BLaER1 treated with 17β-estradiol and CSF1 and Interleukin-3, amounts not matched to agents 10 nM and 100 nM (cell line): ENCODE data around the gene MEF2C.

Experiments
- H3K27ac ChIP-seq, 11 experiments: shearing (Covaris generic); formaldehyde crosslinking; 2 replicates each; pipeline ENCODE4 v1.8.1; 2022
- H3K27me3 ChIP-seq, 11 experiments: shearing (Covaris generic); formaldehyde crosslinking; 2 replicates each; pipeline ENCODE4 v1.8.1; 2022
- H3K36me3 ChIP-seq, 11 experiments: shearing (Covaris generic); formaldehyde crosslinking; 2 replicates each; pipeline ENCODE4 v1.8.1; 2022
- H3K4me1 ChIP-seq, 10 experiments: shearing (Covaris generic); formaldehyde crosslinking; 2 replicates each; pipeline ENCODE4 v1.8.1; 2022
- H3K4me2 ChIP-seq, 11 experiments: shearing (Covaris generic); formaldehyde crosslinking; 2 replicates each; pipeline ENCODE4 v1.8.1; 2022
- H3K4me3 ChIP-seq, 10 experiments: shearing (Covaris generic); formaldehyde crosslinking; 2 replicates each; pipeline ENCODE4 v1.8.1; 2022
- H3K9ac ChIP-seq, 11 experiments: shearing (Covaris generic); formaldehyde crosslinking; 2 replicates each; pipeline ENCODE4 v1.8.1; 2022
- H3K9me3 ChIP-seq, 11 experiments: shearing (Covaris generic); formaldehyde crosslinking; replicated peaks in 1 of 11; 2 replicates each; pipeline ENCODE4 v1.8.1; 2022
- H4K20me1 ChIP-seq, 11 experiments: shearing (Covaris generic); formaldehyde crosslinking; 2 replicates each; pipeline ENCODE4 v1.8.1; 2022
- Cebpa-rat ChIP-seq, 11 experiments: shearing (Covaris generic); IDR thresholded peaks; 2 replicates each; pipeline ENCODE4 v1.8.1; 2022

MEF2C gene

DNA sequence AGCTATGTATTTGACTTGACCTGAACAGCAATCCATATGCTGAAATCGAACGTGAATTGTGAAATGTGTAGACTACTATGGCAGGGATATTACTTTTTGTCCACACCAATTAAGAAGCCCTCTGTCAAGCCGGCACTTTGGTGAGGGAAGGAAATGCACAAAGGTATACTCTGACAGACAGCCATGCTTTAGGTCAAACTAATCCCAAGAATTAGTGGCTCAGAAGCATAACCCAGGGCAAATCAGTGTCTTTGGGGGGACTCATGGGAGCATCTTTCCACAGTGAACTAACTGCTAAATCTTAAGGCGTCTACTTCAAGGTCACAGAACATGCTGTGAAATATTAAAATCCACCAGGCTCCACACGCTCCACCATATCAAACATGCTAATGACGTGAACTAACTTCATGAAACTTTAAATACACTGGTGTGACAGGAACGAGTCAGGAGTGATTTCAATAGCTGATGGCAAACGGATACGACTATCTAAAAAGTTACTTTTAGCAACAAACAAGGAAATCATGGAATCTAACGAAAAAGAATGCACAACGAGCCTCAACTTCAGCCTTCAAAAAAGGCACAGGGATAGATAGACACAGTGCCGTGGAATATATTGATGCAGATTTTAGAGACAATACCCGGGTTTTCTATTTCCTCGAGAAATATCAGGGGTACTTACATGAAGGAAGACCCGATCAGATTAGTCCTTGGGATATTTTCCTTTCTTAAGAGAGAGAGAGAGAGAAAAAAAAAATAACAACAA, 527 bp downstream of the MEF2C start:
- peak overlapping the region; percentile 77 to 96 (median 86) for H3K4me3 ChIP-seq
- H3K27me3 ChIP-seq, result no peaks in the 10 kb centered on the region
- H3K4me1 ChIP-seq, result peaks cover 24 to 46% (median 38%) of the 10 kb centered on the region in 10 experiments
- peak overlapping the region; percentile 84 to 96 (median 92) for H3K27ac ChIP-seq
- no peaks in the 10 kb centered on the region for H3K9me3 ChIP-seq
- peak overlapping the region; percentile 88 to 98 (median 95) for H3K9ac ChIP-seq
- H3K36me3 ChIP-seq, result peaks cover 0 to 33% (median 13%) of the 10 kb centered on the region in 11 experiments; a peak in 12 of 22 replicates
- H4K20me1 ChIP-seq, result peaks cover 13 to 43% (median 25%) of the 10 kb centered on the region in 11 experiments; a peak in 20 of 22 replicates
- no peak for TF ChIP-seq Cebpa-rat (IDR thresholded peaks at IDR 0.05)
- H3K4me2 ChIP-seq, result peak overlapping the region; percentile 40 to 99 (median 82); a peak in 21 of 22 replicates

DNA sequence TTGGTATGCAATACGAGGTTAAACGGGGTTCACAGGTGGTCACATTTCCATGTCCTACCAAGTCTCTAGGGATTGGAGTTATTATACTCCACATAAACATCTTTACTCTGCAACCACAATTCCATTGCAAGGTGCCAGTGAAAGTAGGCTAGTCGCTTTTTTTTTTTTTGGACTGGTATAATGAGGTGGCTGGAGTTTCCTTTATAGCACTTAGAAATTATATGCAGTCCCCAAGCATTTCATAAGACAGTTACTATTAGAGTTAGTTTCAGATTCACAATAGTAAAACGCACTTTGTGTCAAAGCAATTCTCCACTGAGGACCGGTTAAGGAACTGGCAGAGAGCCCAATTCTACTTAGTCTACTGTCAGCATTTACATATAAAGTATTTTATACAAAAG, 1.4 kb downstream of the MEF2C start:
- peaks cover 0 to 41% (median 17%) of the 10 kb centered on the region in 11 experiments; a peak in 13 of 22 replicates for H3K36me3 ChIP-seq
- peak overlapping the region; percentile 77 to 96 (median 86) for H3K4me3 ChIP-seq
- no peaks in the 10 kb centered on the region for H3K9me3 ChIP-seq
- H3K27ac ChIP-seq, result peak overlapping the region; percentile 84 to 96 (median 92)
- H3K9ac ChIP-seq, result peak overlapping the region; percentile 88 to 98 (median 95)
- TF ChIP-seq Cebpa-rat (IDR thresholded peaks at IDR 0.05), result no peak
- peak overlapping the region; percentile 51 to 99 (median 82) for H3K4me2 ChIP-seq
- H3K27me3 ChIP-seq, result no peaks in the 10 kb centered on the region
- peaks cover 21 to 46% (median 36%) of the 10 kb centered on the region in 10 experiments for H3K4me1 ChIP-seq
- peaks cover 19 to 52% (median 34%) of the 10 kb centered on the region in 11 experiments; a peak in 21 of 22 replicates for H4K20me1 ChIP-seq

DNA sequence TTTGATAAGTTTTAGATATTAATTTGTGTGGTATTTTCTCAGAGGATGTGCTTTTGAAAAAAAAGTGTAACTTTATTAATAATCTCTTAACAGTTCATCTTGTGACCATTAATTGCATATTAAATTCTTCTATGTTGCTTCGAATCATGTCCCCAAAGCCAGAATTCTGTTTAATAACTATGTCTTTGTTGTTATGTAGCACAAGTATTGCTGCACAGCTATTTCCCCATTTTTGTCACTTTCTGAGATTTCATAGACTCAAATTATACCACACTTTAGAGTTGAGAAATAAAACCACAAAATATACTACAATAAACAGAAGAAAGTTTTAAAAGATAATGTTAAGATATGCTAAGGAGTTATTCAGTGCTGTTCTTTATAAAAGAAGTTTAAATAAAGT, 2.8 kb downstream of the MEF2C start:
- H4K20me1 ChIP-seq, result peaks cover 32 to 66% (median 47%) of the 10 kb centered on the region in 11 experiments; a peak in 21 of 22 replicates
- no peaks in the 10 kb centered on the region for H3K27me3 ChIP-seq
- TF ChIP-seq Cebpa-rat (IDR thresholded peaks at IDR 0.05), result no peak
- peaks cover 0 to 54% (median 23%) of the 10 kb centered on the region in 11 experiments; a peak in 13 of 22 replicates for H3K36me3 ChIP-seq
- H3K9me3 ChIP-seq, result no peaks in the 10 kb centered on the region
- H3K27ac ChIP-seq, result peak overlapping the region; percentile 84 to 96 (median 92)
- H3K4me2 ChIP-seq, result peak overlapping the region; percentile 74 to 99 (median 82)
- H3K4me3 ChIP-seq, result peak overlapping the region; percentile 77 to 96 (median 86)
- H3K9ac ChIP-seq, result peak overlapping the region; percentile 88 to 98 (median 95)
- peaks cover 28 to 46% (median 39%) of the 10 kb centered on the region in 10 experiments for H3K4me1 ChIP-seq

DNA sequence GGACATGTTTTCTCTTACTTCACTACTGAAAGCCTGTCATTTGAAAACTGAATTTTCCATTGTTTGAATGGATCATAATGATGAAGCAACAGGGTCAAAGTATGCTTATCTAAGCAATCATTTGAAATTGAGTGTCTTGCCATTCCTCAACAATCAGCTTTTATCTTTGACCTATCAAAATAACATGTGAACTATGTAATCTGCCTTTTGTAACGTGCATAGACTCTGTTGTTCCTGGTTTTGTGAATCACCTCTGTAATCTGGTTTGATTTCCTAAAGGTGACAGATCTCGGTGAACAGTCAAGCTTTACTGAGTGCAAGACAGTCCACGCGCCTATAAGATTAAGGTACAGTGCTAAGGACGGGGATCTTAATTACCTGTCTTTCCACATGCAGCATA, 3.3 kb downstream of the MEF2C start:
- peaks cover 26 to 46% (median 39%) of the 10 kb centered on the region in 10 experiments for H3K4me1 ChIP-seq
- no peaks in the 10 kb centered on the region for H3K27me3 ChIP-seq
- H3K27ac ChIP-seq, result peak overlapping the region; percentile 84 to 96 (median 92)
- no peaks in the 10 kb centered on the region for H3K9me3 ChIP-seq
- TF ChIP-seq Cebpa-rat (IDR thresholded peaks at IDR 0.05), result no peak
- H3K36me3 ChIP-seq, result peaks cover 0 to 59% (median 23%) of the 10 kb centered on the region in 11 experiments; a peak in 13 of 22 replicates
- H3K4me3 ChIP-seq, result peak overlapping the region; percentile 77 to 96 (median 86)
- H3K4me2 ChIP-seq, result peak overlapping the region; percentile 74 to 99 (median 82)
- H3K9ac ChIP-seq, result peak overlapping the region; percentile 88 to 98 (median 95)
- peaks cover 36 to 71% (median 52%) of the 10 kb centered on the region in 11 experiments; a peak in 21 of 22 replicates for H4K20me1 ChIP-seq

DNA sequence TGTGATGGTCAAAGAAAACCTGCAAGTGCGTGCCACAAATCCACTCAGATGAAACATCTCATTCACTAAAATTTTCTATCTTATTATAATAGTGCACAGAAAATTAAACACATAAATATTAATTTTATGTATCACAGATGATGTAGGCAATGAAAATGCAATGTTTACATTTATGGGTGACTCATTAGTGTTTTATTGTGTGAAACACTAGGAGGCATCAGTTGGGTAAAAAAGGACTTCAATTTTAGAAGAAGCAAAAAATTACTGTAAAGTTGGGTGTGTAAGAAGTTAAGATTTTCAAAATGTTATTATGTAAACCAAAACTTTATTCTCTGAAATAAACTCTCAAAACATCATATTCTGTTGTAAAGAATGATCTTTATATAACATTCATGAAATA, 4.0 kb downstream of the MEF2C start:
- Histone ChIP-seq H3K4me2 (peak overlapping the region; percentile 74 to 99 (median 87); a peak in 20 of 22 replicates), H3K4me3 (peak overlapping the region; percentile 39 to 96 (median 84); a peak in 19 of 20 replicates), H3K9ac (peak overlapping the region in 9 of 11 experiments; percentile 43 to 95 (median 57); a peak in 11 of 22 replicates), H3K27me3 (no peaks in the 10 kb centered on the region), H3K4me1 (peaks cover 26 to 48% (median 40%) of the 10 kb centered on the region in 10 experiments), H3K9me3 (no peaks in the 10 kb centered on the region), H4K20me1 (peaks cover 36 to 78% (median 55%) of the 10 kb centered on the region in 11 experiments; a peak in 21 of 22 replicates), H3K36me3 (peaks cover 0 to 64% (median 23%) of the 10 kb centered on the region in 11 experiments; a peak in 13 of 22 replicates), H3K27ac (peak overlapping the region; percentile 4 to 94 (median 52); a peak in 17 of 22 replicates)
- no peak for TF ChIP-seq Cebpa-rat (IDR thresholded peaks at IDR 0.05)

DNA sequence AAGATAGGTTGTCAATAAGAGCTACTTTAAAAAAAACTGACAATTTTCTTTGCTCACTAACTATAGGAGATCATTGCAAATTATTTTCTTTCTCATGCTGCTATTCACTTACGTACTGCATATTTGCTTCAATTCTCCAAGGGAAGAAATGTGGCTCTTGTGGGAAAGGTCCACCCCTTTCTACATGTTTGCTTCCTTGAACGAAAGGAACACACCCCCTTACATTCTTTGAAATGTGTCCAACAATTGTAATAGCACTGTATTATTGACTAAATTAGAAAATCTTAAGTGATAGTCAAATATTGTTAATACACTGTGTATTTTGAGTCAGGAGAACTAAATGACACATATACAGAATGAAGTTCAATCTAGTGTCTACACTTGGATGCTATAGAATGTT, 5.2 kb downstream of the MEF2C start:
- Histone ChIP-seq H3K27me3 (no peaks in the 10 kb centered on the region), H3K9ac (peak overlapping the region; percentile 35 to 95 (median 52); a peak in 17 of 22 replicates), H3K4me3 (peak overlapping the region; percentile 39 to 96 (median 84)), H3K4me2 (peak overlapping the region; percentile 74 to 99 (median 87)), H3K27ac (peak overlapping the region in 9 of 11 experiments; percentile 4 to 94 (median 37); a peak in 10 of 22 replicates), H3K9me3 (no peaks in the 10 kb centered on the region), H3K4me1 (peaks cover 32 to 60% (median 49%) of the 10 kb centered on the region in 10 experiments), H3K36me3 (peaks cover 0 to 73% (median 30%) of the 10 kb centered on the region in 11 experiments; a peak in 15 of 22 replicates), H4K20me1 (peaks cover 42 to 88% (median 65%) of the 10 kb centered on the region in 11 experiments; a peak in 21 of 22 replicates)
- TF ChIP-seq Cebpa-rat (IDR thresholded peaks at IDR 0.05), result no peak

DNA sequence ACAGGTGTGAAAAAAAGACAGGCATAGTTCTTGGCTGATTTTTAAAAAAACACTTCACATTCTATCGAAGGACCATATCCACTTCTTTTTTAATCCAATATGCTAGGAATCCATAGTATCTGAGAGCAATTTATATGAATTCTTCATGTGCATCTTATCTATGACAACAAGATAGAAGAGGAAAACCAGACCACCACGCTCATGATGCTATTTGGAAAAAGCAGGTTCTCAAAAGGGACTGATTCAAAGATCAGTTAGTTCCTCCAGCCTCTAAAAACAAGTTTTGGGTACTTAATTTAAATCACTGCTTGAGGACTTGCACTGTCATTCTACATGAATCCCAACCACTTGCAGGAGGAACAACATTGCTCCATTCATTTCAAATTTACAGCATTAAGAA, 6.3 kb downstream of the MEF2C start:
- Histone ChIP-seq H3K27me3 (no peaks in the 10 kb centered on the region), H3K9ac (peak overlapping the region; percentile 30 to 69 (median 51); a peak in 16 of 22 replicates), H3K4me2 (peak overlapping the region; percentile 58 to 99 (median 87)), H3K9me3 (no peaks in the 10 kb centered on the region), H3K4me1 (peaks cover 33 to 67% (median 52%) of the 10 kb centered on the region in 10 experiments), H3K4me3 (peak overlapping the region; percentile 32 to 77 (median 46); a peak in 14 of 20 replicates), H4K20me1 (peaks cover 46 to 95% (median 71%) of the 10 kb centered on the region in 11 experiments; a peak in 21 of 22 replicates), H3K36me3 (peaks cover under 1 to 83% (median 36%) of the 10 kb centered on the region in 11 experiments; a peak in 18 of 22 replicates), H3K27ac (peak overlapping the region in 7 of 11 experiments; percentile 3 to 38 (median 25); a peak in 8 of 22 replicates)
- TF ChIP-seq Cebpa-rat (IDR thresholded peaks at IDR 0.05), result no peak

DNA sequence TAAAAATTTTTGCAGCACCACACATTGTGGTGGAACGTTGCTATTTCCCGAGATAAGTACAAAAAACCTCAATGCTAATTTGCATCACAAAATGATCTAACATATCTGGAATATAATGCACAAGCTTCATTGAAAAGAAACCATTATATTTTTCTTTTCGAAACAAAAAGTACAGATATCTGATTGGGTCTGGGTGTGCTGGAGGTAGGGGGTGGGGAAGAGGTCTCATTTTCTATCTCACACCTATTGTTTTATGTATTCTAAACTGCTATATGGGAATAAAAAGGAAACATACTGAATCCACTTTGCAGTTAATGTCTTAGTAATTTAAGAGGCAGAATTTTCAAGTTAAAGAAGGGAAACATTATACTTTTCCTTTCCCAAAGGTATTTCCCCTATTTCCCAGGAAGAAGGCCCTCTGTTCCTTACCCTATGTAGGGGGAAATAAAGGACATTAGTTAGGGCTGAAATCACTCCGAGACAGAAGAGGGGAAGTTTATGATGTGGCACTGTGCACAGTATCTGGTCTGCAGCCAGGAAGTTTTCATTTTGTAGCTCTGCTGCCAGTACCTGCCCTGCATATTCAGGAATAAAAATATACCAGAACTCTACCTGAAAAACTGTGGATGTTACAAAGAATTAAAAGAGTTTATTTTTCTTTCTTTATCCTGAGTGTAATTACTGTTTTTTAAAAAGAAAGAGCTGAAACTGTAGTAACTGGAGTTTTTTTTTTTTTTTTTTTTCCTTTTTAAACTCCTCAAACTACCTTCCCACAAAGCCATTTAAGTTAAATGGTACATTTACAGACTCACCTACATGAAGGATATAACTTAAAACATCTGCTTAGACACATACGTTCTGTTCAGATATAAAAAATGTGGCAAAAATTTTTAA, 7.4 kb downstream of the MEF2C start:
- Histone ChIP-seq H3K27ac (peak overlapping the region in 10 of 11 experiments; percentile 2 to 42 (median 18); a peak in 12 of 22 replicates), H3K9me3 (peaks cover 0 to 3% (median 0%) of the 10 kb centered on the region in 11 experiments; a peak in 1 of 22 replicates), H4K20me1 (peaks cover 56 to 96% (median 81%) of the 10 kb centered on the region in 11 experiments; a peak in 21 of 22 replicates), H3K36me3 (peaks cover 12 to 87% (median 46%) of the 10 kb centered on the region in 11 experiments; a peak in 21 of 22 replicates), H3K9ac (peak overlapping the region; percentile 17 to 69 (median 51); a peak in 15 of 22 replicates), H3K4me3 (peak overlapping the region; percentile 32 to 77 (median 46); a peak in 16 of 20 replicates), H3K4me2 (peak overlapping the region; percentile 58 to 99 (median 87)), H3K27me3 (no peaks in the 10 kb centered on the region), H3K4me1 (peaks cover 33 to 77% (median 55%) of the 10 kb centered on the region in 10 experiments)
- no peak for TF ChIP-seq Cebpa-rat (IDR thresholded peaks at IDR 0.05)
